GM12865 (cell line): ENCODE data around the gene FRMD4A.
"Not testable (repeated sequence)": the region's sequence is repeated elsewhere in the genome, so short reads cannot be mapped to it uniquely, and the experiment has no call there.

Experiments used
- DNase-seq: peaks from one replicate; pipeline ENCODE4 v3.0.0; 2010; ENCODE audit warnings: low read depth
- H3K4me3 ChIP-seq: 2 replicates; pipeline ENCODE4 v1.5.1; 2011; ENCODE audit warnings: mild to moderate bottlenecking, low read depth, low read length, control low read depth
- CTCF ChIP-seq: IDR thresholded peaks from 2 replicates; pipeline ENCODE4 v1.5.1; 2011; ENCODE audit warnings: low read length, control low read depth, low read depth, inconsistent platforms; ENCODE audit not compliant: insufficient read depth; ENCODE audit errors: missing control alignments

The FRMD4A gene

DNA sequence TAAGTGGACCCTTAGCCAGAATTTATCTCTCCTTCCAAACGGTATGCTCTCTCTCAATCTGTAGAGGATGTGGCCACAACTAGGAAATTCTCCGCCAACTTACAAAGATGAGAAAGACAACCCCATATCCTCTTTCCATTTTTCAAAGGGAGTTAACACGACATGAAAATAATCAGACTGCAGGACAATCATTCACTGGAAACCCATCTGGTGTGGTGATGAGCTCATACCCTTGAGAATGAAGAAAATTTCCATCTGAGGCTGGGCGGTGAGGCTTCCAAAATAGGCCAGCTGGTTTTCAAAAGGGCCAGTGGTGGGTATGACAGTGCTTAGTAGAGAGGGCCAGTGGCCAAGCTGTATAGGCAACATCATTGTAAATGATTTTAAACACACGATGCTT, 369.6 kb downstream of the FRMD4A start:
- no peak for DNase-seq
- no peak for TF ChIP-seq CTCF
- H3K4me3 ChIP-seq = no peak overlapping the region

- H3K4me3 ChIP-seq = no peak overlapping the region
- no peak for TF ChIP-seq CTCF
- no peak for DNase-seq
Measured at GRCh38 chr10:13960603-13961002, 370.1 kb downstream of the FRMD4A start.

GRCh38 chr10:13959443-13960359, 371.0 kb downstream of the FRMD4A start:
- DNase-seq = no peak

GRCh38 chr10:13957856-13958255, 372.9 kb downstream of the FRMD4A start:
- DNase-seq = no peak
- no peak for TF ChIP-seq CTCF
- H3K4me3 ChIP-seq = no peak overlapping the region

More at GRCh38 chr10:13959443-13960359, 371.0 kb downstream of the FRMD4A start:
- H3K4me3 ChIP-seq = no peak overlapping the region
- TF ChIP-seq CTCF = no peak

- H3K4me3 ChIP-seq = no peak overlapping the region
- no peak for TF ChIP-seq CTCF
- DNase-seq = no peak
Measured at GRCh38 chr10:13956826-13957225, 373.9 kb downstream of the FRMD4A start.

DNA sequence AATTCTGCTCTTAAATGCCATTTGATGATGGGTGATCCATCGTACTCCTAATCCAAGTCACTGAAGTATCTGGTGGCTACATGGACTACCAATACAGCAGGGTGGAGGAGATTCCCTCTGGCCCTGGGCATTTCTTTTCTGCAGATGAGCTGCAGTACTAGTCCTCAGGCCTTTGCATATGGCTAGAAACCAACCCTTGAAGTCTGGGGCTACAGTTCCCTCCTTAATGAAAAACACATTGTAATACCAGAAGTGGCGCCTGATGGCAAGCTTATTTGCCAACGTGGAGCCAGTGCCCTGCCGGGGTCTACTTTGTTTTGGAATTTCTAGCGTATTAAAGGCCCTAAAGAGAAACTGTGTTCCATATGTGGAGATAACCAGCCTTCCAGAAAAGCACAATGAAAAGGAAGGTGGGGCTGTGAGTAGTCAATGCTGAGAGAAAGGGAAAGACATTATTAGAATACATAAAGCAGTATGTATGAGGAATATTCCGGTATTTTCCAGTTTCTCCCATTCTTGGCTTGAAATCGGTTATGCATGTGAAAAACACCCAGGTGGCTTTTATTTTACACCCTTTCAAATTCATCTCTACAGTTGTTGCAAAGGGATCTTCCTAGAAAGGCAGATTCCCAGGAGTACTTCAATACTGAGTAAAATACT, 375.2 kb downstream of the FRMD4A start:
- no peak overlapping the region for H3K4me3 ChIP-seq
- TF ChIP-seq CTCF = no peak
- DNase-seq = no peak

DNA sequence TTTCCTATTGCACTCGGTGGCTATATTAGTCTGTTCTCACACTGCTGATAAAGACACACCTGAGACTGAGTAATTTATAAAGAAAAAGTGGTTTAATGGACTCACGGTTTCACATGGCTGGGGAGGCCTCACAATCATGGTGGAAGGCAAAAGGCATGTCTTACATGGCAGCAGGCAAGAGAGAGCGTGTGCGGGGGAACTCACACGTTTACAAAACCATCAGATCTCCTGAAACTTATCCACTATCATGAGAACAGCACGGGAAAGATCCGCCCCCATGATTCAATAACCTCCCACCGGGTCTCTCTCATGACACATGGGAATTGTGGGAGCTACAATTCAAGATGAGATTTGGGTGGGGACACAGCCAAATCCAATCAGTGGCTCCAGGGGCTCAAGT, 376.5 kb downstream of the FRMD4A start:
- H3K4me3 ChIP-seq = not testable (repeated sequence)
- DNase-seq = peak; percentile 73
